Peyer's patch (tissue), 4 donors: ENCODE data around the gene SFTA2. TPM values are rescaled to one million over a fixed set of nuclear protein-coding genes. Genes with fewer than 3 reads are reported as not detected.

Experiments
- DNase-seq, 3 donors: peaks; one replicate each; pipeline ENCODE4 v3.0.0-alpha.2; 2017 to 2019
- H3K27ac ChIP-seq, 4 donors: fragments of 200-600 bp; sonication (generic); one replicate each; pipeline ENCODE4 v1.5.1; 2016 to 2019
- H3K27me3 ChIP-seq, 2 donors: fragments of 200-600 bp; sonication (generic); one replicate each; pipeline ENCODE4 v1.5.1; 2019
- H3K36me3 ChIP-seq, 3 donors: fragments of 200-600 bp; sonication (generic); one replicate each; pipeline ENCODE4 v1.5.1; 2016 to 2019
- H3K4me1 ChIP-seq, 4 donors: fragments of 200-600 bp; sonication (generic); one replicate each; pipeline ENCODE4 v1.5.1; 2016 to 2019
- H3K4me3 ChIP-seq, 4 donors: fragments of 200-600 bp; sonication (generic); 1 replicate in 3 of 4; 2 replicates in 1 of 4; pipeline ENCODE4 v1.5.1; 2016 to 2019; ENCODE audit warnings: mild to moderate bottlenecking in 1 of 4
- H3K9me3 ChIP-seq, 4 donors: fragments of 200-600 bp; sonication (generic); one replicate each; pipeline ENCODE4 v1.5.1; 2016 to 2019; ENCODE audit warnings: mild to moderate bottlenecking in 1 of 4
- POLR2A ChIP-seq, 2 donors: fragments of 450-650 bp; IDR thresholded peaks; one replicate each; pipeline ENCODE4 v1.5.1; 2017; ENCODE audit warnings: antibody characterized with exemption in 2 of 2, mild to moderate bottlenecking in 2 of 2, moderate library complexity in 2 of 2
- total RNA-seq, 4 donors: library from RNA; depleted of rRNA; stranded (reverse); fragments of >200 nt; gene quantifications; one replicate each; pipeline ENCODE4 v1.1.0, GENCODE V29; 2016
- TF ChIP-seq, protein P1 (sequence below), 6 experiments: fragments of 450-650 bp in 4 of 6; fragments of 200-600 bp in 2 of 6; sonication (generic) in 1 of 6; IDR thresholded peaks; one replicate each; pipeline ENCODE4 v1.5.1; 2017 to 2019; ENCODE audit warnings: antibody characterized with exemption in 6 of 6, mild to moderate bottlenecking in 3 of 6, moderate library complexity in 1 of 6

The SFTA2 gene
- total RNA-seq, 4 donors from 2014 or later: not detected

DNA sequence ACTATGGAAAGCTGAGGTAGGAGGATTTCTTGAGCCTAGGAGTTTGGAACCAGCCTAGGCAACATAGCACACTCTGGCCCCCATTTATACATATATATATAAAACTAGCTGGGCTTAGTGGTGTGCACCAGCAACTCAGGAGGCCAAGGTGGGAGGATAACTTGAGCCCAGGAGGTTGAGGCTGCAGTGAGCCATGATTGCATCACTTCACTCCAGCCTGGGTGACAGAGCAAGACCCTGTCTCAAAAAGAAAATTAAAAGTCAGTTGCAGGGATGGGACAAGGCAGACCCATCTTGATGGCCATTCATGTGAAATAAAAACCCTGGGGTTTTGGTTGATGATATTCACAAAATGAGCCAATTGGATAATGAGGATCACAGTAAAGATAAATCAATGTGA, 30.5 kb downstream of the SFTA2 start:
- Histone ChIP-seq H3K4me3 (no peak overlapping the region), H3K36me3 (peaks cover 0 to 35% (median 0%) of the 10 kb centered on the region in 3 donors), H3K27me3 (no peaks in the 10 kb centered on the region), H3K9me3 (no peaks in the 10 kb centered on the region), H3K4me1 (peaks cover 0 to 5% (median 2%) of the 10 kb centered on the region in 4 donors), H3K27ac (no peak overlapping the region)
- TF ChIP-seq, protein P1, sequence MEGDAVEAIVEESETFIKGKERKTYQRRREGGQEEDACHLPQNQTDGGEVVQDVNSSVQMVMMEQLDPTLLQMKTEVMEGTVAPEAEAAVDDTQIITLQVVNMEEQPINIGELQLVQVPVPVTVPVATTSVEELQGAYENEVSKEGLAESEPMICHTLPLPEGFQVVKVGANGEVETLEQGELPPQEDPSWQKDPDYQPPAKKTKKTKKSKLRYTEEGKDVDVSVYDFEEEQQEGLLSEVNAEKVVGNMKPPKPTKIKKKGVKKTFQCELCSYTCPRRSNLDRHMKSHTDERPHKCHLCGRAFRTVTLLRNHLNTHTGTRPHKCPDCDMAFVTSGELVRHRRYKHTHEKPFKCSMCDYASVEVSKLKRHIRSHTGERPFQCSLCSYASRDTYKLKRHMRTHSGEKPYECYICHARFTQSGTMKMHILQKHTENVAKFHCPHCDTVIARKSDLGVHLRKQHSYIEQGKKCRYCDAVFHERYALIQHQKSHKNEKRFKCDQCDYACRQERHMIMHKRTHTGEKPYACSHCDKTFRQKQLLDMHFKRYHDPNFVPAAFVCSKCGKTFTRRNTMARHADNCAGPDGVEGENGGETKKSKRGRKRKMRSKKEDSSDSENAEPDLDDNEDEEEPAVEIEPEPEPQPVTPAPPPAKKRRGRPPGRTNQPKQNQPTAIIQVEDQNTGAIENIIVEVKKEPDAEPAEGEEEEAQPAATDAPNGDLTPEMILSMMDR (IDR thresholded peaks at IDR 0.05): no peak
- TF ChIP-seq POLR2A (IDR thresholded peaks at IDR 0.05): no peak
- no peak for DNase-seq

DNA sequence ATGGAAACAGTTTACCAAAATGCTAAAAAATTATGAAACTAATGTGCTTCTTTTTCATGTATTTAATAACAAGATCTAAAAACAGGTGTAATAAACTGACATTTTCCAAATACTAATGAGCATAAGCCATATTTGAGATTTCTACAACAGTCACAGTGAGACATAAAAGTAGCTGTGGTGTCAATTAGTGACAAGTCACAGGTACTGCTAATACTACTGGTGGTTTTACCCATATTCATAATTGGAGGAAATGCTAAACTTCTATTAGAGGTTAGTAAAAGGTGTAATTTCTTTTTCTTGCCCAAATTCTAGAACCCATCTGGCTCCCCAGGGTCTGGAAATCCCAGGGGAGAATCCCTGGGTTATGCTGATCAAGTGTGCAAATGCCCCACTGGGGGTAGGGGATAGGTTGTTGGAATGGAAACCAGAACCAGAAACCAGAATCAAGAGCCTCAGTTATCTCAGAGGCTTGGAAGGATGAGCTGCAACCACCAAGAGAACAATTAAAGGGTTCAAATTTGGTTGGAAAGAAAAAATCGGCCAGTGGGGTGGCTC, 31.0 kb downstream of the SFTA2 start:
- no peaks in the 10 kb centered on the region for H3K9me3 ChIP-seq
- H3K36me3 ChIP-seq: peaks cover 0 to 40% (median 0%) of the 10 kb centered on the region in 3 donors
- no peak overlapping the region for H3K4me3 ChIP-seq
- DNase-seq: no peak
- no peaks in the 10 kb centered on the region for H3K27me3 ChIP-seq
- H3K4me1 ChIP-seq: peaks cover 0 to 5% (median 2%) of the 10 kb centered on the region in 4 donors
- H3K27ac ChIP-seq: no peak overlapping the region
- no peak for TF ChIP-seq POLR2A (IDR thresholded peaks at IDR 0.05)
- TF ChIP-seq, protein P1 (IDR thresholded peaks at IDR 0.05): no peak

DNA sequence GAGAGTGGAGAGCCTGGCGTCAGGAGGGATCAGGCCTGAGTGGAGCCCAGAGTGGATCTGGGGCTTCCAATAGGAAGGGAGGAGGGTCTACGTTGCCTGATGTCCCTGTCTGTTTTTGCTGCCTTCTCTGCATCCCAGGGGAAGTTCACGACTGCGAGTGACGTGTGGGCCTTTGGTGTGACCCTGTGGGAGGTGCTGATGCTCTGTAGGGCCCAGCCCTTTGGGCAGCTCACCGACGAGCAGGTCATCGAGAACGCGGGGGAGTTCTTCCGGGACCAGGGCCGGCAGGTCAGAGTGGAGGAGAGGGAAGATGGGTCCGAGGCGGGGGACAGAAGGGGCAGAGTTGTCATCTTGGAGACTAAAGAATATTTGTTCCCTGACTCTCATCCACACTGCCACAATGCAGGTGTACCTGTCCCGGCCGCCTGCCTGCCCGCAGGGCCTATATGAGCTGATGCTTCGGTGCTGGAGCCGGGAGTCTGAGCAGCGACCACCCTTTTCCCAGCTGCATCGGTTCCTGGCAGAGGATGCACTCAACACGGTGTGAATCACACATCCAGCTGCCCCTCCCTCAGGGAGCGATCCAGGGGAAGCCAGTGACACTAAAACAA, 33.1 kb downstream of the SFTA2 start:
- TF ChIP-seq, protein P1 (IDR thresholded peaks at IDR 0.05): no peak
- TF ChIP-seq POLR2A (IDR thresholded peaks at IDR 0.05): no peak
- Histone ChIP-seq H3K27ac (no peak overlapping the region), H3K9me3 (no peaks in the 10 kb centered on the region), H3K36me3 (peaks cover 0 to 61% (median 0%) of the 10 kb centered on the region in 3 donors), H3K4me3 (no peak overlapping the region), H3K4me1 (peaks cover 0 to 5% (median 2%) of the 10 kb centered on the region in 4 donors), H3K27me3 (no peaks in the 10 kb centered on the region)
- DNase-seq: no peak

DNA sequence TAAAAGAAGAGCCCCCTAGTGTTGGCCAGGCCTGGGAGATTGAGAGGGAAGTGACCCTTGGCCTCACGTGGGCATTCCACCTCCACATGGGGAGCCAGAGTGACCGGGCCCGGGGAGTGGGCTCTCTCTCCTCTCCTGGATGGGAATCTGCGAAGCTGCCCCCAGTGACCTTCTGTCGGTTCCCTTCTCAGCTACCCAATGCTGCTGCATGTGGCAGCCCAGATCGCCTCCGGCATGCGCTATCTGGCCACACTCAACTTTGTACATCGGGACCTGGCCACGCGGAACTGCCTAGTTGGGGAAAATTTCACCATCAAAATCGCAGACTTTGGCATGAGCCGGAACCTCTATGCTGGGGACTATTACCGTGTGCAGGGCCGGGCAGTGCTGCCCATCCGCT, 34.1 kb downstream of the SFTA2 start:
- DNase-seq: no peak
- H3K27ac ChIP-seq: no peak overlapping the region
- H3K36me3 ChIP-seq: peaks cover 0 to 71% (median 0%) of the 10 kb centered on the region in 3 donors
- H3K27me3 ChIP-seq: no peaks in the 10 kb centered on the region
- TF ChIP-seq, protein P1 (IDR thresholded peaks at IDR 0.05): no peak
- TF ChIP-seq POLR2A (IDR thresholded peaks at IDR 0.05): no peak
- peaks cover 0 to 5% (median 2%) of the 10 kb centered on the region in 4 donors for H3K4me1 ChIP-seq
- H3K9me3 ChIP-seq: no peaks in the 10 kb centered on the region
- no peak overlapping the region for H3K4me3 ChIP-seq

DNA sequence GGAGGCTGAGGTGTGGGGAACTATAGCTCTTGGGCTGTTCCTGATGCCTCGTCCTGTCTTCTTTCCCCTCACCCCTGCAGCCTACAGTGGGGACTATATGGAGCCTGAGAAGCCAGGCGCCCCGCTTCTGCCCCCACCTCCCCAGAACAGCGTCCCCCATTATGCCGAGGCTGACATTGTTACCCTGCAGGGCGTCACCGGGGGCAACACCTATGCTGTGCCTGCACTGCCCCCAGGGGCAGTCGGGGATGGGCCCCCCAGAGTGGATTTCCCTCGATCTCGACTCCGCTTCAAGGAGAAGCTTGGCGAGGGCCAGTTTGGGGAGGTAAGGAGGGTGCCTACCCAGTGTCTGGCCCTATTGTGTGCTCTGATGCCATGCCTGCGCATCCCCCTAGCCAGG, 35.4 kb downstream of the SFTA2 start:
- no peaks in the 10 kb centered on the region for H3K27me3 ChIP-seq
- TF ChIP-seq, protein P1 (IDR thresholded peaks at IDR 0.05): no peak
- no peak for TF ChIP-seq POLR2A (IDR thresholded peaks at IDR 0.05)
- H3K4me3 ChIP-seq: no peak overlapping the region
- no peaks in the 10 kb centered on the region for H3K4me1 ChIP-seq
- H3K27ac ChIP-seq: no peak overlapping the region
- peaks cover 0 to 84% (median 0%) of the 10 kb centered on the region in 3 donors for H3K36me3 ChIP-seq
- DNase-seq: no peak
- H3K9me3 ChIP-seq: no peaks in the 10 kb centered on the region
